Measurements from ENCODE around the gene TMEM45B.

The TMEM45B gene

DNA sequence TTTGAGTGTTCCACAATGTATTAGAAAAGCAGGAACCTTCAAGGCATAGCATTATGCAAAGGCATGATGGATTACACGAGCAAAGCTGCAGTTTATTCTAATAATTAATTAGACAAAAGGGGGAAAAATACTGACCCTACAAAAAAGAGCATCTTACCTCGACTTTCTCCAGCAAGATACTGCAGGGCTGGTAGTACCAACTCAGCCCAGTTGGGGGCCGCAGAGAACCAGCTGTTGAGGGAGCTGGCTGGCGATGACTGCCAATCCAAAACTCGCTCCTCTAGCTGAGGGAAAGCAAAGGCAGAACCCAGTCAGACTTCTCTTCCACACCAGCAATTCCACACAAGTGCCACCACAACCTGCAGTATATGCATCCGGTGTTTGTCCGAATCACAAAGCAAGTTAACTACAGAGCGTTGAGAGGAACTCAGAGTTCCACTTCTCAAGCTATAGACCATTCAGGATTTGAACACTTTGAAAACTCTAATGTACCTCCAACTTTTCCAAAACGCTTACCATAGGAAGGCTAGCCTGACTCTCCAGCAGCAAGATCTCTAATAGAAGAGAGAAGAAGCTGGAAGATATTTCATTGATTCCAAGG is 66.0 kb downstream of the TMEM45B start:
- no peaks in the 10 kb centered on the region for H3K4me1 ChIP-seq (ENCODE audit: low read length)
- H2AFZ ChIP-seq (ENCODE audit: low read depth, low read length): no peak overlapping the region
- H3K4me2 ChIP-seq (ENCODE audit: low read length): no peak overlapping the region
- no peak overlapping the region for H3K9ac ChIP-seq (ENCODE audit: low read length)
- no peaks in the 10 kb centered on the region for H3K9me3 ChIP-seq (ENCODE audit: insufficient read depth, low read length)
- H3K4me3 ChIP-seq (ENCODE audit: low read length): no peak overlapping the region
- peaks cover 78% of the 10 kb centered on the region for H3K36me3 ChIP-seq (replicated peaks; ENCODE audit: low read depth, low read length)
- H4K20me1 ChIP-seq (ENCODE audit: insufficient read depth, low read length): no peaks in the 10 kb centered on the region
- no peak for TF ChIP-seq EZH2phosphoT487 (IDR thresholded peaks at IDR 0.05; ENCODE audit: low read depth)
- TF ChIP-seq, protein P1, sequence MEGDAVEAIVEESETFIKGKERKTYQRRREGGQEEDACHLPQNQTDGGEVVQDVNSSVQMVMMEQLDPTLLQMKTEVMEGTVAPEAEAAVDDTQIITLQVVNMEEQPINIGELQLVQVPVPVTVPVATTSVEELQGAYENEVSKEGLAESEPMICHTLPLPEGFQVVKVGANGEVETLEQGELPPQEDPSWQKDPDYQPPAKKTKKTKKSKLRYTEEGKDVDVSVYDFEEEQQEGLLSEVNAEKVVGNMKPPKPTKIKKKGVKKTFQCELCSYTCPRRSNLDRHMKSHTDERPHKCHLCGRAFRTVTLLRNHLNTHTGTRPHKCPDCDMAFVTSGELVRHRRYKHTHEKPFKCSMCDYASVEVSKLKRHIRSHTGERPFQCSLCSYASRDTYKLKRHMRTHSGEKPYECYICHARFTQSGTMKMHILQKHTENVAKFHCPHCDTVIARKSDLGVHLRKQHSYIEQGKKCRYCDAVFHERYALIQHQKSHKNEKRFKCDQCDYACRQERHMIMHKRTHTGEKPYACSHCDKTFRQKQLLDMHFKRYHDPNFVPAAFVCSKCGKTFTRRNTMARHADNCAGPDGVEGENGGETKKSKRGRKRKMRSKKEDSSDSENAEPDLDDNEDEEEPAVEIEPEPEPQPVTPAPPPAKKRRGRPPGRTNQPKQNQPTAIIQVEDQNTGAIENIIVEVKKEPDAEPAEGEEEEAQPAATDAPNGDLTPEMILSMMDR (IDR thresholded peaks at IDR 0.05; ENCODE audit: low read depth, low read length): peak; percentile 50
- no peaks in the 10 kb centered on the region for H3K79me2 ChIP-seq (ENCODE audit: low read length)
- no peaks in the 10 kb centered on the region for H3K27me3 ChIP-seq (ENCODE audit: low read depth, low read length)
- H3K27ac ChIP-seq (ENCODE audit: low read length): no peak overlapping the region

DNA sequence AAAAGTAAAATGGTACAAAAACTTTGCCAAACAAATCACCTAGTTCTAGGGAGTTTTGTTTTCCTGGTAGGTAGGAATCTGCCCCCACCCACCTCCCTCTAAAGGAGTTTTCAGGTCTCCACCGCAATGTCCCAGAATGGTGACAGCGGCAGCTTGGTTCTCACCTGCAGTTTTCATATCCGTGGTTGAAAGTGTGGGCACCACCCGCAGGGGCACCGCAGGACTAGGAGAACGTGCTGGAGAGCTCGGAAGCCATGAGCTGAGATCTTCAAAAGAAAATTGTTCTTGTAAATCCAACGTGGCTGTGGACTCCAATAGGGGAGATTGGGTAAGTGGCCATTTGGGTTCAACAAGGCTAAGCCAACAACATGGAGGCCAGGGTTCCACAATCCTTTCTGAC is 68.9 kb downstream of the TMEM45B start:
- Histone ChIP-seq H3K36me3 (replicated peaks; ENCODE audit: low read depth, low read length) (peaks cover 80% of the 10 kb centered on the region), H3K4me1 (ENCODE audit: low read length) (no peaks in the 10 kb centered on the region), H3K9me3 (ENCODE audit: insufficient read depth, low read length) (no peaks in the 10 kb centered on the region), H3K4me3 (ENCODE audit: low read length) (no peak overlapping the region), H4K20me1 (ENCODE audit: insufficient read depth, low read length) (no peaks in the 10 kb centered on the region), H3K27ac (ENCODE audit: low read length) (no peak overlapping the region), H3K79me2 (ENCODE audit: low read length) (no peaks in the 10 kb centered on the region), H3K9ac (ENCODE audit: low read length) (no peak overlapping the region), H3K4me2 (ENCODE audit: low read length) (no peak overlapping the region), H3K27me3 (ENCODE audit: low read depth, low read length) (no peaks in the 10 kb centered on the region), H2AFZ (ENCODE audit: low read depth, low read length) (no peak overlapping the region)
- TF ChIP-seq, protein P1 (IDR thresholded peaks at IDR 0.05; ENCODE audit: low read depth, low read length): no peak
- no peak for TF ChIP-seq EZH2phosphoT487 (IDR thresholded peaks at IDR 0.05; ENCODE audit: low read depth)

DNA sequence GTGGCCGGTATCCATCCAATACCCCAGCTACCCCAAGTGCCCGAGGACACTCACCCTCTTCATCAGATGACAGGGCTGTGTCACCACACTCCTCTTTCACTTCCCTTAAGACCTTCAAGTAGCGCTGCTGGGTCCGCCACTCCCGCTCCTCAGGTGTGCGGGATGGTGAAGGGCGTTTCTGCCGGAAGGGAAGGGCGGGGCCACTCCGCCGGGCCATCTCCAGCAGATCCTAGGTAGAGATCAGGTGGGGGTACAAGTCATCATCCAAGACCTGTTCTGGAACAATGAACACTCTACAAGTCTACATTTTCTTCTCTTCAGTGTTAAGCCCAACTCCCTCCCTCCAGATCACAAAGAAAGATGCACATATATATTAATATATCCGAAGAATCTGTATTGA is 69.7 kb downstream of the TMEM45B start:
- Histone ChIP-seq H3K27me3 (ENCODE audit: low read depth, low read length) (no peaks in the 10 kb centered on the region), H3K9me3 (ENCODE audit: insufficient read depth, low read length) (no peaks in the 10 kb centered on the region), H3K27ac (ENCODE audit: low read length) (no peak overlapping the region), H3K4me1 (ENCODE audit: low read length) (no peaks in the 10 kb centered on the region), H3K4me3 (ENCODE audit: low read length) (no peak overlapping the region), H3K9ac (ENCODE audit: low read length) (no peak overlapping the region), H2AFZ (ENCODE audit: low read depth, low read length) (no peak overlapping the region), H3K79me2 (ENCODE audit: low read length) (no peaks in the 10 kb centered on the region), H3K4me2 (ENCODE audit: low read length) (no peak overlapping the region), H4K20me1 (ENCODE audit: insufficient read depth, low read length) (no peaks in the 10 kb centered on the region), H3K36me3 (replicated peaks; ENCODE audit: low read depth, low read length) (peaks cover 88% of the 10 kb centered on the region)
- TF ChIP-seq, protein P1 (IDR thresholded peaks at IDR 0.05; ENCODE audit: low read depth, low read length): no peak
- no peak for TF ChIP-seq EZH2phosphoT487 (IDR thresholded peaks at IDR 0.05; ENCODE audit: low read depth)

DNA sequence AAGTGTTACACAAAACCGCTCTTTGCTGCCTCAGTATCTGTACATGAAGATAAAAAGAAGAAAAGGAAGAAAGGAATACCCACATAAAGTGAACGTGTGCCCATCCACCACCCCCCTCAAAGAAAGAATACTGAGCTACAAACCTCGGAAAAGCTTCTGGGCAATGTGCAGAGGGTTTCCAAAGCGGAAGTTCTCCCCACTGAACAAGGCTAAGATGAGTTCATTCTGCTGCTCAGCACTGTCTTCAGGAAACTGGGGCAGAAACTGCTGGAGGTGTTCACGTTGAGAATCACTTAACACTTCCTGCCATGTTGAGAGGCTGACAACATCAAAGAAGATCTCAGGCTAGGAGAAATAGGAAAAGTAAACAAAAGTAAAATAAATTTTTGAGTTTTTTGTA is 72.8 kb downstream of the TMEM45B start:
- no peak overlapping the region for H3K27ac ChIP-seq (ENCODE audit: low read length)
- no peaks in the 10 kb centered on the region for H3K4me1 ChIP-seq (ENCODE audit: low read length)
- H3K4me3 ChIP-seq (ENCODE audit: low read length): no peak overlapping the region
- peaks cover 8% of the 10 kb centered on the region for H3K79me2 ChIP-seq (ENCODE audit: low read length)
- no peak overlapping the region for H2AFZ ChIP-seq (ENCODE audit: low read depth, low read length)
- no peak overlapping the region for H3K9ac ChIP-seq (ENCODE audit: low read length)
- no peaks in the 10 kb centered on the region for H3K27me3 ChIP-seq (ENCODE audit: low read depth, low read length)
- peaks cover under 1% of the 10 kb centered on the region; the same call in 1 of the 2 replicates for H4K20me1 ChIP-seq (ENCODE audit: insufficient read depth, low read length)
- no peak overlapping the region for H3K4me2 ChIP-seq (ENCODE audit: low read length)
- no peaks in the 10 kb centered on the region for H3K9me3 ChIP-seq (ENCODE audit: insufficient read depth, low read length)
- peaks cover 79% of the 10 kb centered on the region for H3K36me3 ChIP-seq (replicated peaks; ENCODE audit: low read depth, low read length)
- TF ChIP-seq, protein P1 (IDR thresholded peaks at IDR 0.05; ENCODE audit: low read depth, low read length): no peak
- TF ChIP-seq EZH2phosphoT487 (IDR thresholded peaks at IDR 0.05; ENCODE audit: low read depth): no peak

Measured in OCI-LY3 (cell line).